GM21528 (cell line): ENCODE measurements around the gene SULT1A1.
"Not testable (repeated sequence)": the region's sequence is repeated elsewhere in the genome, so short reads cannot be mapped to it uniquely, and the experiment has no call there.

Experiments used
- ATAC-seq: cut with Tn5 transposase; IDR thresholded peaks from one replicate; pipeline ENCODE4 v1.9.1; 2021; ENCODE audit warnings: mild to moderate bottlenecking, moderate library complexity; ENCODE audit not compliant: unreplicated experiment, low FRiP score

Gene SULT1A1

DNA sequence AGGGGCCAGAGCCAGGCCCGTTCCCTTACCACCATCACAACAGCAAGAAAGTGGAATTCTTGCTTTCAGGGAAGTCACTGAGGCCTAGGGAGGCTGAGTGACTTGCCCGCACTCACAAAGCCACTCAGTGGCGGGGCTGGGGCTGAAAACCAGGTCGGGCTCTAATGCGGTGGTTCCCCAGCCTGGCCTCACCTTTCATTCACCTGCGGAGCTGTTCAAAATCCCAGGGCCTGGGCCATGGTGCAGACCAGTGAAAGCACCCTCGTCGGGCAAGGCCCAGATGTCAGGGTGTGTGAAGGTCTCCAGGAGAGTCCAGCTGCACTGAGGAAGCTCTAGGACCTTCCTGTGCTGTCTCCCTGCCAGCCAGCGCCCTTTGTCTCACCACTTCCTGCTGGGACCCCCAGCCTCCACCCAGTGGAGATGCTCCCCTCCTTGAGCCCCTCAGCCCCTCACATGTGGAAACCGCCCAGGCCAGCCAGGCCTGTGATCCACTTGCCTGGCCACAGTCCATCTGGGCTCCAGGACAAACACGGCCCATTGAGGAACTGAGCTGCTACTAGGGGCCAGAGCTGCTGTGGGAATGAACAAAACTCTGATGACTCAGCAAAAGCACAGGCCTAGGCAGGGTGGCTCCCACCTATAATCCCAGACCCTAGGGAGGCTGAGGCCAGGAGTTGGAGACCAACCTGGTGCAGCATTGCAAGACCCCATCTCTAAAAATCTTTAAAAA is 812 bp downstream of the SULT1A1 start:
- ATAC-seq, result not testable (repeated sequence)

DNA sequence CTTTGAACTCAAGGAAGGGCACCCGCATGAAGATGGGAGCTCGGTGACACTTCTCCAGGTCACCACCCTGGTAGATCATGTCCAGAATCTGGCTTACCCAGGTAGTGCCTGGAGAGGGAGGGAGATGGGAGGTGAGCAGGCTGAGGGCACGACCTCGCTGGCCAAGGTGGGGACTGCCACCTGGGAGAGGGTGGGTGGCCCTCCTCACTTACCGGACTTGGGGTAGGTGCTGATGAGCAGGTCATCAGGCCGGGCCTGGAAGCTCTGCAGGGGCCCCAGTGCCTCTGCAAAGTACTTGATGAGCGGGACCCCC is 1.4 kb downstream of the SULT1A1 start:
- ATAC-seq, result not testable (repeated sequence)

DNA sequence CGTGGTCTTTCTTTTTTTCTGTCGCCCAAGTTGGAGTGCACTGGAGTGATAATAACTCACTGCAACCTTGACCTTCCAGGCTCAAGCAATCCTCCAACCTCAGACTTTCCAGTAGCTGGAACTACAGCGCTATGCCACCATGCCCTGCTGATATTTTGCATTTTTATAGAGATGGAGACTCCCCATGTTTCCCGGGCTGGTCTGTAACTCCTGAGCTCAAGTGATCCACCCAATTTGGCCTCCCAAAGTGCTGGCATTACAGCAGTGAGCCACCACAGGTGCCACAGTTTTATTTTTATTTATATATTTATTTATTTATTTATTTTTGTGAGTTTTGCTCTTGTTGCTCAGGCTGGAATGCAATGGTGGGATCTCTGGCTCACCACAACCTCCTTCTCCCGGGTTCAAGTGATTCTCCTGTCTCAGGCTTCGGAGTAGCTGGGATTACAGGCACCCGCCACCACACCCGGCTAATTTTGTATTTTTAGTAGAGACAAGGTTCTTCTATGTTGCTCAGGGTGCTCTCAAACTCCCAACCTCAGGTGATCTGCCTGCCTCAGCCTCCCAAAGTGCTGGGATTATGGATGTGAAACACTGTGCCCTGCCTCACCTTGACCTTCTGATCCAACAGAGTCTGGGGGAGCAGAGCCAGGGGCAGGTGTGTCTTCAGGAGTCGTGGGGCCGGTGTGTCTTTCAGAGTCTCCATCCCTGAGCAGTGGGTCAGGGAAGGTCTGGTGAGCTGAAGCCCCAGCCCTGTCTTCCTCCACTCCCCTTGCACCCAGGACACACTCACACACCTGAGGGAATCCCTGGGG is 2.0 kb downstream of the SULT1A1 start:
- not testable (repeated sequence) for ATAC-seq

DNA sequence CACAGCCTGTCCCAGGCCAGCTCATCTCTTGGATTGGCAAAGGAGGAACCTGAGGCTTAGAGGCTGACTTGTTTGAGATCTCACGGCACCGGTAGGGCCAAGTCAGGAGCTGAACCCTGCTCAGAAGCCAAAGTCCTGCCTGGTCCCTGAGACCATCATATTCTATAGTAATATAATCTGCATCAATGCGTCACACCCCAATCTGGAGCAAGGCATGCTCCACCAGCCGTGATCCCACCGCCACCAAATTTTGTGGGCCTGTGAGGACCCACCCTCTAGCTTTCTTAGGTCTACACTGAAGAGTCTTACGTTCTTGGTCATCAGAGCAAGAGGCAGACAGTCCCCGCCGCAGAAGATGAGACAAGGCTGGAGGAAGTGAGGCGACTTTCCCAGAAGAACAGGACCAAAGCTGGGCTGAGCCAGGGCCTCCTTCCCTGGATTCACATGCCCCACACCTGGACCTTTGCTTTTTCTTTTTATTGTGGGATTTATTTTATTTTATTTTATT is 2.7 kb downstream of the SULT1A1 start:
- no peak for ATAC-seq

GRCh38 chr16:28606291-28607115 is 3.3 kb downstream of the SULT1A1 start:
- ATAC-seq, result no peak

- no peak for ATAC-seq
Observed at GRCh38 chr16:28604186-28604565, 5.7 kb downstream of the SULT1A1 start.

- ATAC-seq, result no peak
Observed at GRCh38 chr16:28603381-28604185, 6.3 kb downstream of the SULT1A1 start.

GRCh38 chr16:28602529-28602928 is 7.3 kb downstream of the SULT1A1 start:
- ATAC-seq, result no peak

GRCh38 chr16:28602062-28602461 is 7.8 kb downstream of the SULT1A1 start:
- not testable (repeated sequence) for ATAC-seq

GRCh38 chr16:28601589-28601988 is 8.3 kb downstream of the SULT1A1 start:
- ATAC-seq, result not testable (repeated sequence)

- ATAC-seq, result not testable (repeated sequence)
Observed at GRCh38 chr16:28600965-28601364, 8.9 kb downstream of the SULT1A1 start.

- ATAC-seq, result peak; percentile 58
Observed at GRCh38 chr16:28599377-28600285, 10.2 kb downstream of the SULT1A1 start.

DNA sequence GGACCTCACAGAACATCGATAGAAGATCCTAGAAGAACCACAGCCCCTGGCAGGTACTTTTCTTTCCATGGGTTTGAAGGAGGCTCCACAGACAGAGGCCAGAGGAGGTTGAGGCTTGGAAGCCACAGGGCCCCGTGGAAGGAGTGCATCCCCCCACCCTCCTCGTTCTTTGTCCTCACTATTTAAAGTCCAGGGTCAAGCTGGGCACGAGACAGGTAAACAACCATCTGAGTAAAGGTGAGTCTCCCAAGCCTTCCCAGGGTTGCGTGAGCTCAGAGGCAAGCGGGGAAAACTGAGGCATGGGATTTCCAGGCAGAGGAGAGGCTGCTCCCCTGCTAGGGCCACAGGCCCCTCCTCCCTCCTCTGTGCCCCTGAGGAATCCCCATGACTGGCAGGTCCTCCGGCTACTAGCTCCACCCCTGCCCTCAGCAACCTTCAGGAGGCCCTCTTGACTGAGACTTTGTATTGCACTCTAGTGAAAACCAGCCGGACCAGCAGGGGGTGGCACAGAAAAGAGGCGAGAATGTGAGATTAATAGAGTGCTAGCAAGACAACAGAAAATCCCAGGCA is 12.1 kb downstream of the SULT1A1 start:
- no peak for ATAC-seq

DNA sequence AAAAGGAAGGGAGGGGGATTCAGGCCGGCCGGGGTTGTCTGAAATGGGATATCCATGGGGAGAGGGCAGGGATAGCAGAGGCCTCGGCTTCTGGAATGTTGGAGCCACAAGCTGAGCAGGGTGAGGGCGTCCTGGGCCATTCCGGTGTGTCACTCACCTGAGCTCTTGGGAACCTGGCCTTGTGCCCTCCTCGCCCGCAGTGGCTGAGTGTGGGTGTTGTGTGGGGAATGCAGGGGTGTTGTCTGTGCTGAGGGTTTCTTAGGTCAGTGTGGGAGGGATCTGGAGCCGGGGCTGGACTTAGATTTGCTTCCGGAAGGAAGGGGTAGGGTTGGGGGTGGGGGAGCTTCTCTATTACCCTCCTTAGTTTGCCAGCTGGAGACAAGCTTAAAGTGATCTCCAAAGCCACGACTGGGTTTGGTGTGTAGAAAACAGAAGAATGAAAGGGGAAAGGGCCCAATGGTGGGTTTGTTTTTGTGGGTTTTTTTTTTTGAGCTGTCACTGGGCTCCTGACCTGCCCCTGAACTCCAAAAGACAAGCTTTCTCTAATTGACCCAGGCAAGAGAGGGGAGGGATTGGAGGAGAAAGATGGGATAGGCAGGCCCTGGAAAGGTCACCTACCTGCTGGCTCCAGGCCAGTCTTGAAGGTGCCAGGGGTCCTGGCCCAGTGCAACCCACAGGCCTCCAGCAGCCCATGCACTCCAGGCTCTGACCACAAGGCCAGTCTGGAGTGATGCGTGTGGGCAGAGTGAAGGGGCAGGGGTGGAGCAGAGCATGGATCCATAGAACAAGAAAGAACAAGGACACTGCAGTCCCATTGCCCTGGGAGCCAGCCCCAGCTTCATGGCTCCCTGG is 12.8 kb downstream of the SULT1A1 start, which contains the start of gene SULT1A2:
Gene SULT1A2, minus strand, starts transcription at position 211 of the 852 bp plus-strand sequence. CDS start 1,120 bp downstream, outside the sequence.
- no peak for ATAC-seq

DNA sequence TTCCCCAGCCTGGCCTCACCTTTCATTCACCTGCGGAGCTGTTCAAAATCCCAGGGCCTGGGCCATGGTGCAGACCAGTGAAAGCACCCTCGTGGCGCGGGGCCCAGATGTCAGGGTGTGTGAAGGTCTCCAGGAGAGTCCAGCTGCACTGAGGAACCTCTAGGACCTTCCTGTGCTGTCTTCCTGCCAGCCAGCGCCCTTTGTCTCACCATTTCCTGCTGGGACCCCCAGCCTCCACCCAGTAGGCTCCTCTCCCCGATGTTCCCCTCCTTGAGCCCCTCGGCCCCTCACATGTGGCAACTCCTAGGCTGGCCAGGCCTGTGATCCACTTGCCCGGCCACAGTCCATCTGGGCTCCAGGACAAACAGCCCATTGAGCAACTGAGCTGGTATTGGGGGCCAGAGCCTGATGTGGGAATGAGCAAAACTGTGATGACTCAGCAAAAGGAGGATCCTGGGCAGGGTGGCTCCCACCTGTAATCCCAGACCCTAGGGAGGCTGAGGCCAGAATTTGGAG is 13.7 kb downstream of the SULT1A1 start:
- ATAC-seq, result no peak

- not testable (repeated sequence) for ATAC-seq
Observed at GRCh38 chr16:28595451-28595850, 14.4 kb downstream of the SULT1A1 start.

GRCh38 chr16:28592979-28593553 is 16.8 kb downstream of the SULT1A1 start:
- no peak for ATAC-seq
